WTC11 (cell line): ENCODE results near the gene CHCT1. TPM values are rescaled to one million over a fixed set of nuclear protein-coding genes. Genes with fewer than 3 reads are reported as not detected.
"Not testable (repeated sequence)": the region's sequence is repeated elsewhere in the genome, so short reads cannot be mapped to it uniquely, and the experiment has no call there.

Experiments used
- ATAC-seq: fragments of 200-7000 bp; cut with Tn5 transposase; 2 replicates; pipeline ENCODE4 v1.10.0; 2021; ENCODE audit warnings: mild to moderate bottlenecking, moderate library complexity
- CTCF ChIA-PET: fragments of 300-600 bp; sonication (Branson Sonifier 250); formaldehyde crosslinking; loops from one replicate; lab custom pipeline; 2021; ENCODE audit warnings: antibody characterized with exemption; lab: Charles Lee
- POLR2A ChIA-PET: fragments of 350-600 bp; sonication (Branson Sonifier 250); formaldehyde crosslinking; loops from one replicate; lab custom pipeline; 2021; ENCODE audit warnings: antibody characterized with exemption; lab: Charles Lee
- DNase-seq: peaks from one replicate; pipeline ENCODE4 v3.0.0; 2021; ENCODE audit warnings: low spot score
- H3K27ac Mint-ChIP-seq: 2 replicates; pipeline ENCODE4 v1.8.0; 2021; ENCODE audit warnings: mixed read lengths
- H3K27me3 Mint-ChIP-seq: 2 replicates; pipeline ENCODE4 v1.8.0; 2021; ENCODE audit warnings: low read depth, mild to moderate bottlenecking, moderate library complexity, mixed read lengths
- H3K36me3 Mint-ChIP-seq: 2 replicates; pipeline ENCODE4 v1.8.0; 2021; ENCODE audit warnings: mixed read lengths
- H3K4me1 Mint-ChIP-seq: 2 replicates; pipeline ENCODE4 v1.8.0; 2022; ENCODE audit warnings: mixed read lengths
- H3K4me3 Mint-ChIP-seq: 2 replicates; pipeline ENCODE4 v1.8.0; 2021; ENCODE audit warnings: mild to moderate bottlenecking, moderate library complexity, mixed read lengths
- H3K9me3 Mint-ChIP-seq: 2 replicates; pipeline ENCODE4 v1.8.0; 2021; ENCODE audit warnings: mixed read lengths
- CBFB ChIP-seq: sonication (generic); formaldehyde crosslinking; IDR thresholded peaks from 2 replicates; pipeline ENCODE4 v1.8.1; 2022; ENCODE audit warnings: mild to moderate bottlenecking, low read depth, missing genetic modification reagents
- CTCF ChIP-seq: fragments of 200-600 bp; IDR thresholded peaks from 2 replicates; pipeline ENCODE4 v1.8.0; 2022; ENCODE audit warnings: antibody characterized with exemption
- E2F1 ChIP-seq: sonication (generic); formaldehyde crosslinking; IDR thresholded peaks from 2 replicates; pipeline ENCODE4 v1.8.0; 2022; ENCODE audit warnings: mild to moderate bottlenecking, missing genetic modification reagents
- FOXK1 ChIP-seq: sonication (generic); formaldehyde crosslinking; IDR thresholded peaks from 2 replicates; pipeline ENCODE4 v1.8.0; 2022; ENCODE audit warnings: mild to moderate bottlenecking, moderate library complexity, missing genetic modification reagents
- JUN ChIP-seq: sonication (generic); formaldehyde crosslinking; IDR thresholded peaks from 2 replicates; pipeline ENCODE4 v1.8.0; 2023; ENCODE audit warnings: mild to moderate bottlenecking, missing genetic modification reagents
- NR1H2 ChIP-seq: sonication (generic); formaldehyde crosslinking; IDR thresholded peaks from 2 replicates; pipeline ENCODE4 v1.9.0; 2021; ENCODE audit warnings: mild to moderate bottlenecking, moderate library complexity, missing genetic modification reagents
- NR2C2 ChIP-seq: sonication (generic); formaldehyde crosslinking; IDR thresholded peaks from 2 replicates; pipeline ENCODE4 v1.8.0; 2022; ENCODE audit warnings: mild to moderate bottlenecking, missing genetic modification reagents
- USF2 ChIP-seq: sonication (generic); formaldehyde crosslinking; IDR thresholded peaks from 2 replicates; pipeline ENCODE4 v1.8.1; 2023; ENCODE audit warnings: mild to moderate bottlenecking, missing genetic modification reagents, moderate library complexity
- ZNF263 ChIP-seq: sonication (generic); formaldehyde crosslinking; IDR thresholded peaks from 2 replicates; pipeline ENCODE4 v1.8.1; 2022; ENCODE audit warnings: low read depth, mild to moderate bottlenecking, moderate library complexity, missing genetic modification reagents
- ZNF425 ChIP-seq: fragments of 250-450 bp; sonication (Bioruptor Pico); conservative IDR thresholded peaks from 2 replicates; pipeline ENCODE4 v1.9.0; 2021; ENCODE audit warnings: mild to moderate bottlenecking
- total RNA-seq: library from RNA; stranded (reverse); gene quantifications from 3 replicates; pipeline ENCODE4 v1.2.3, GENCODE V29; 2021

The CHCT1 gene
- total RNA-seq, 1 experiment from 2014 or later, result not detected

GRCh38 chr17:60433021-60433997, 11.0 kb downstream of the CHCT1 start:
- POLR2A ChIA-PET, DNase-seq, ATAC-seq, CTCF ChIA-PET, H3K4me1 Mint-ChIP-seq, H3K4me3 Mint-ChIP-seq, H3K27ac Mint-ChIP-seq, H3K27me3 Mint-ChIP-seq: not testable (repeated sequence)
- H3K9me3 Mint-ChIP-seq, result peaks cover 24% of the 10 kb centered on the region
- H3K36me3 Mint-ChIP-seq, result peaks cover 15% of the 10 kb centered on the region

GRCh38 chr17:60435244-60436167, 13.2 kb downstream of the CHCT1 start:
- Mint-ChIP-seq H3K27ac (no peak overlapping the region), H3K4me1 (peaks cover 5% of the 10 kb centered on the region), H3K27me3 (no peaks in the 10 kb centered on the region; the same call in 1 of the 2 replicates), H3K9me3 (peaks cover 24% of the 10 kb centered on the region), H3K36me3 (peaks cover 15% of the 10 kb centered on the region), H3K4me3 (no peak overlapping the region)
- DNase-seq, result peak; percentile 63
- TF ChIP-seq CTCF, result peak; percentile 89
- no peak for TF ChIP-seq JUN (CRISPR knock-in tag)
- no peak for TF ChIP-seq E2F1 (CRISPR knock-in tag)
- ChIA-PET POLR2A (no interaction called here), CTCF (interaction anchor here (0.9 kb wide), 1 partner anchor 293 kb away, joined by 4 read pairs; no protein-coding TSS in a partner anchor)
- ATAC-seq, result peak; percentile 92

GRCh38 chr17:60436676-60437075, 14.4 kb downstream of the CHCT1 start:
- peaks cover 5% of the 10 kb centered on the region for H3K4me1 Mint-ChIP-seq
- POLR2A ChIA-PET, result no interaction called here
- peaks cover 15% of the 10 kb centered on the region for H3K36me3 Mint-ChIP-seq
- no peak for ATAC-seq
- H3K9me3 Mint-ChIP-seq, result peaks cover 32% of the 10 kb centered on the region
- CTCF ChIA-PET, result no interaction called here
- no peak for DNase-seq
- no peak for TF ChIP-seq USF2 (CRISPR knock-in tag)
- no peak for TF ChIP-seq ZNF425 (CRISPR knock-in tag)
- no peak for TF ChIP-seq FOXK1 (CRISPR knock-in tag)
- no peak for TF ChIP-seq NR2C2 (CRISPR knock-in tag)
- TF ChIP-seq ZNF263, result no peak
- no peak for TF ChIP-seq NR1H2 (CRISPR knock-in tag)
- TF ChIP-seq E2F1 (CRISPR knock-in tag), result no peak
- TF ChIP-seq CBFB (CRISPR knock-in tag), result no peak
- H3K4me3 Mint-ChIP-seq, result no peak overlapping the region
- H3K27ac Mint-ChIP-seq, result no peak overlapping the region
- H3K27me3 Mint-ChIP-seq, result no peaks in the 10 kb centered on the region; the same call in 1 of the 2 replicates
